Endothelial cell (in vitro differentiated cells): ENCODE measurements around the gene ZCCHC8. TPM values are rescaled to one million over a fixed set of nuclear protein-coding genes. Genes with fewer than 3 reads are reported as not detected.

Experiments
- DNase-seq: peaks from one replicate; pipeline ENCODE4 v3.0.0; 2021; ENCODE audit warnings: low spot score
- H3K27ac Mint-ChIP-seq: one replicate; pipeline ENCODE4 v1.8.0; 2021; ENCODE audit warnings: mixed read lengths, inconsistent platforms; ENCODE audit not compliant: unreplicated experiment
- H3K27me3 Mint-ChIP-seq: one replicate; pipeline ENCODE4 v1.8.0; 2021; ENCODE audit warnings: mild to moderate bottlenecking, moderate library complexity, mixed read lengths, inconsistent platforms; ENCODE audit not compliant: unreplicated experiment
- H3K36me3 Mint-ChIP-seq: one replicate; pipeline ENCODE4 v1.8.0; 2021; ENCODE audit warnings: mild to moderate bottlenecking, low read depth, mixed read lengths, inconsistent platforms; ENCODE audit not compliant: unreplicated experiment
- H3K4me1 Mint-ChIP-seq: one replicate; pipeline ENCODE4 v1.8.0; 2021; ENCODE audit warnings: mild to moderate bottlenecking, mixed read lengths, inconsistent platforms; ENCODE audit not compliant: unreplicated experiment
- H3K4me3 Mint-ChIP-seq: one replicate; pipeline ENCODE4 v1.8.0; 2021; ENCODE audit warnings: mild to moderate bottlenecking, mixed read lengths, inconsistent platforms; ENCODE audit not compliant: unreplicated experiment
- H3K9me3 Mint-ChIP-seq: one replicate; pipeline ENCODE4 v1.8.0; 2021; ENCODE audit warnings: mixed read lengths, inconsistent platforms; ENCODE audit not compliant: unreplicated experiment
- total RNA-seq: library from RNA; stranded (reverse); fragmentation: NEBNext Ultra II Directional; extraction: Animal tissue kit (Norgen Biotek cat#: 25700); gene quantifications from one replicate; pipeline ENCODE4 v1.2.1, GENCODE V29; 2021; ENCODE audit not compliant: unreplicated experiment
- TF ChIP-seq, protein P1 (sequence below): fragments of 200-600 bp; sonication (generic); IDR thresholded peaks from one replicate; pipeline ENCODE4 v1.5.0; 2021; ENCODE audit warnings: antibody characterized with exemption; ENCODE audit not compliant: unreplicated experiment

The ZCCHC8 gene
- total RNA-seq, 1 donor from 2014 or later: 18.6 TPM

DNA sequence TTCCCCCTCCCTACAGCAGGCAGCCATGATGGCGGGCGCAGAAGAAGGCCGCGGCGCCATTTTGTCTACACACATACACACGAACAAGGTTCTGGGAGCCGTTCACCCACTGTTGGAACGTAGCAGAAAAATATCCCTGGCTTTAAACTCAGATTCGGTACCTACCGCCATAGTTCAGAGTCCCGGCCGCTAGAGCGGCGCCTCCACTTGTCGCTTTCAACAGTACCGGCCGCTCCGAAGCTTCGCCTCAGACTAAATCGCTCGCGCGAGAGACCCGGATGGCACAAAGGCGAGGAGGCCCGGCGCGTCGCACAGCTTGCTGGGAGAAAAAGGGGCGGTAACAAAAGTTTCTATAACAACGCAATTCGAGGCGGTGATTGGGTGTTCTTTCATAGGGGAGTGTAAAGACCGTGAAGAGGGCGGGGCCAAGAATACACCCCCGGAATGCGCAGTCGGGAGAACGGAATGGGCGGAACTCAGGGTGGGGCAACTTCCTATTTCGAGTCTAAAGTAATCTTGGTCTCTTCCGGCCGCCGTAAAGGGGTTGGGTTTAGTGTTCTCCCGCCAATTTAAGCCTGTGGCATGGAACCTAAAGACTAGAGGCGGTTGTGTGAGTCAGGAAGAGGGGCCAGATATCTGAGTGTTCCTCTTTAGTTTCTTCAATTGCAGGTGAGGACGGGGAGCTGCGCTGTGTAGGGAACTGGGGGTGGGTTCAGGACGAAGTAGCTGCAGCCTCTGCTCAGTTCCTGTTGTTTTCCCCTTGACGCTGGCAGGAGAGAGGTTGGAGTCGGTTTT lies 26.1 kb upstream of the ZCCHC8 start, which contains the start of the genes KNTC1 and RSRC2:
Gene KNTC1 (plus strand): TSS at position 567 of the 795 bp plus-strand sequence. CDS start 2,815 bp downstream, outside the sequence.
Gene RSRC2 (minus strand): TSS at position 254 of the 795 bp plus-strand sequence. CDS start 83 bp downstream, at position 171.
- TF ChIP-seq, protein P1, sequence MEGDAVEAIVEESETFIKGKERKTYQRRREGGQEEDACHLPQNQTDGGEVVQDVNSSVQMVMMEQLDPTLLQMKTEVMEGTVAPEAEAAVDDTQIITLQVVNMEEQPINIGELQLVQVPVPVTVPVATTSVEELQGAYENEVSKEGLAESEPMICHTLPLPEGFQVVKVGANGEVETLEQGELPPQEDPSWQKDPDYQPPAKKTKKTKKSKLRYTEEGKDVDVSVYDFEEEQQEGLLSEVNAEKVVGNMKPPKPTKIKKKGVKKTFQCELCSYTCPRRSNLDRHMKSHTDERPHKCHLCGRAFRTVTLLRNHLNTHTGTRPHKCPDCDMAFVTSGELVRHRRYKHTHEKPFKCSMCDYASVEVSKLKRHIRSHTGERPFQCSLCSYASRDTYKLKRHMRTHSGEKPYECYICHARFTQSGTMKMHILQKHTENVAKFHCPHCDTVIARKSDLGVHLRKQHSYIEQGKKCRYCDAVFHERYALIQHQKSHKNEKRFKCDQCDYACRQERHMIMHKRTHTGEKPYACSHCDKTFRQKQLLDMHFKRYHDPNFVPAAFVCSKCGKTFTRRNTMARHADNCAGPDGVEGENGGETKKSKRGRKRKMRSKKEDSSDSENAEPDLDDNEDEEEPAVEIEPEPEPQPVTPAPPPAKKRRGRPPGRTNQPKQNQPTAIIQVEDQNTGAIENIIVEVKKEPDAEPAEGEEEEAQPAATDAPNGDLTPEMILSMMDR: no peak
- peak; percentile 92 for DNase-seq
- Mint-ChIP-seq H3K9me3 (no peaks in the 10 kb centered on the region), H3K27me3 (peaks cover 5% of the 10 kb centered on the region), H3K36me3 (peaks cover 14% of the 10 kb centered on the region), H3K4me3 (no peak within 1 kb of the TSS), H3K4me1 (peaks cover 15% of the 10 kb centered on the region), H3K27ac (peak within 1 kb of the TSS; percentile 28)

DNA sequence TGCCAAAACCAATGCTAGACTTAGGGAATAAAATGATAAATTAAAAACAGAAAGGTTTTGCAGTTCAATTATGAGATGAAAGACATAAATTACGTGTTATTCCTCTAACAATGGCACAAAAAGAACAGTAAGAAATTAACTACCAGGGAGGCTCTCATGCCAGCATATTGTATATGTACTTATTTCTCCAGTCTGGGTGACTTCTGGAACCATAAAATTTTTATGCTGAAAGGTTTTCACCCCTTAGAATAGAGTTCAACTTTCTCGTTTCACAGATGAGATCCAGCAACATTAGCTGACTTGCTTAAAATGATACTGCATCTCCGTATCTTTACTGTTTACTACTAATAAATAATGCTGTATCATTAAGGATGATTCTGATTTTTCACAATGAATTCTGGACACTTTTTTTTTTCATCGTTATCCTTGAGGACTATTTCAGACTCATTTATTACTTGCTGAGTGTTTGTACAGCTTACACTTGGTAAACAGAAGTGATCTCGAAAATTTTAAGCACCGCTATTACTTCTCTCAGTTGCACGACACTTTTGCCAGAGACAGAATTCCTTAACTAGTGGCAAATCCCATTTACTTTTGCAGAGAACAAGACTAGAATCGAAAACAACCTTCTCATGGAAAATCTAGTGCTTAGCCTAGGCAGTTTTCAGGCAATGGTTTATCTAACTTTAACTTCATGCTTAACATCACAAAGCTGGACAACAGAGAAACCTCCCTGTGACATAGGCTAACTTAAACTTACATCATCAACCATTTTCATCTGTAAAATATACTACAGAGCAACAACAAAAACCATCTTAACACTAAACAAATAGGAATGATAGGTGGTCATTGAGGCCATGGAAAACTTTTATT lies 23.4 kb upstream of the ZCCHC8 start:
- TF ChIP-seq, protein P1: no peak
- Mint-ChIP-seq H3K4me1 (peaks cover 18% of the 10 kb centered on the region), H3K27ac (no peak overlapping the region), H3K9me3 (no peaks in the 10 kb centered on the region), H3K36me3 (peaks cover 30% of the 10 kb centered on the region), H3K4me3 (peak overlapping the region; percentile 32), H3K27me3 (peaks cover 5% of the 10 kb centered on the region)
- no peak for DNase-seq

DNA sequence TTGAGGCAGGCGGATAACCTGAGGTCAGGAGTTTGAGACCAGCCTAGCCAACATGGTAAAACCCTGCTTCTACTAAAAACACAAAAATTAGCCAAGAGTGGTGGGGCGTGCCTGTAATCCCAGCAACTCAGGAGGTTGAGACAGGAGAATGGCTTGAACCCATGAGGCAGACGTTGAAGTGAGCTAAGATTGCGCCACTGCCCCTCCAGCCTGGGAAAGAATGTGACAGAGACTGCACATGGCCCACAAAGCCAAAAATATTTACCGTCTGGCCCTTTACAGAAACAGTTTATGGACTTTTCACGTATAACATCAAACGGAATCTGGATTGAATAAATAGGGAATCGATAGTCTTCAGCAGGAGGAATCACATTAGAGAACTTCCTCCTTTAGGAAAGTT lies 22.5 kb upstream of the ZCCHC8 start:
- peaks cover 36% of the 10 kb centered on the region for H3K36me3 Mint-ChIP-seq
- H3K27me3 Mint-ChIP-seq: peaks cover 5% of the 10 kb centered on the region
- peak overlapping the region; percentile 32 for H3K4me3 Mint-ChIP-seq
- H3K4me1 Mint-ChIP-seq: peaks cover 18% of the 10 kb centered on the region
- TF ChIP-seq, protein P1: no peak
- H3K9me3 Mint-ChIP-seq: no peaks in the 10 kb centered on the region
- no peak for DNase-seq
- H3K27ac Mint-ChIP-seq: no peak overlapping the region

DNA sequence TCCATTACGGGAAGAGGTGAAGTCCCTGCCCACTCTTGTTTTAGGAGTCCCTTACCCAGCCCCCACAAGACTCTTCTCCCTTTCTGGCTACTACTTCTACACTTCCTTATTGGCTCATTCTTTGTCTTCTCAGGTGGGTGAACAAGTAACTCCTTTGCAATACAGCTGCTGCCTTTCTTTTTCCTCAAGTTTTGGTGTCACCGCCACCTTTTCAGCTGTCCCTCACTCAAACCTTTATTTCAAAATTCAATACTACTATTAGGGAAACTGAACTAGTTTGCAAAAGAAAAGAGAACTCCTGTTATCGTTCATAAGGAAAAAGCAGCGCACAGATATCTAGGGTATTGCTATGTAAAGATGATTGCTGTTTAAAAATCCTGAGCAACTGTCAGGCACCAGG lies 19.9 kb upstream of the ZCCHC8 start:
- Mint-ChIP-seq H3K9me3 (no peaks in the 10 kb centered on the region), H3K4me1 (peaks cover 18% of the 10 kb centered on the region), H3K27ac (no peak overlapping the region), H3K27me3 (peaks cover 5% of the 10 kb centered on the region), H3K36me3 (peaks cover 54% of the 10 kb centered on the region), H3K4me3 (no peak overlapping the region)
- TF ChIP-seq, protein P1: no peak
- no peak for DNase-seq
